PFSK-1 (cell line): ENCODE data around the gene PTPN4.

ENCODE experiments used
- POLR2AphosphoS5 ChIP-seq: IDR thresholded peaks from 2 replicates; pipeline ENCODE4 v1.6.1; 2012; ENCODE audit warnings: low read depth, mild to moderate bottlenecking, control low read depth, low read length, moderate library complexity
- REST ChIP-seq, 2 experiments: IDR thresholded peaks; 2 replicates each; pipeline versions ENCODE4 v1.6.1 to v1.8.0; 2011 to 2012; ENCODE audit warnings: low read depth in 2 of 2, low read length in 2 of 2, control low read depth in 1 of 2, inconsistent platforms in 1 of 2, mild to moderate bottlenecking in 1 of 2, moderate library complexity in 1 of 2; ENCODE audit not compliant: insufficient read depth in 1 of 2
- SIN3A ChIP-seq: IDR thresholded peaks from 2 replicates; pipeline ENCODE4 v1.6.1; 2012; ENCODE audit warnings: mild to moderate bottlenecking, low read length, moderate library complexity, borderline replicate concordance; ENCODE audit not compliant: insufficient read depth
- TAF1 ChIP-seq: IDR thresholded peaks from 2 replicates; pipeline ENCODE4 v1.6.1; 2012; ENCODE audit warnings: low read length, control low read depth, borderline replicate concordance; ENCODE audit not compliant: insufficient read depth

- TF ChIP-seq POLR2AphosphoS5, result no peak
- TF ChIP-seq REST (IDR thresholded peaks at IDR 0.05; ENCODE audit: insufficient read depth in 1 of 2, low read depth in 2 of 2, low read length in 2 of 2), result no peak
- TF ChIP-seq SIN3A, result no peak
- TF ChIP-seq TAF1, result no peak
These were observed 162.1 kb downstream of the PTPN4 start for GRCh38 chr2:119921825-119922224.
